Activated B cell treated with CpG ODN at 0.5 μM for 24 hours (primary cell): ENCODE measurements around the gene YAF2. TPM values are rescaled to one million over a fixed set of nuclear protein-coding genes. Genes with fewer than 3 reads are reported as not detected.

Experiments
- ATAC-seq: fragments of 200-7000 bp; cut with Tn5 transposase; one replicate; pipeline ENCODE4 v1.10.0; 2021; ENCODE audit warnings: low read depth, mild to moderate bottlenecking, moderate library complexity
- CTCF ChIA-PET: fragments of 350-600 bp; sonication (Branson Sonifier 250); formaldehyde crosslinking; loops from one replicate; lab custom pipeline; 2021; ENCODE audit warnings: antibody characterized with exemption; lab: Charles Lee
- POLR2A ChIA-PET: fragments of 350-600 bp; sonication (Branson Sonifier 250); formaldehyde crosslinking; loops from one replicate; lab custom pipeline; 2021; ENCODE audit warnings: antibody characterized with exemption; lab: Charles Lee
- DNase-seq: peaks from one replicate; pipeline ENCODE4 v3.0.0; 2022
- H3K27ac Mint-ChIP-seq: one replicate; pipeline ENCODE4 v1.8.0; 2020; ENCODE audit warnings: mixed read lengths
- H3K27me3 Mint-ChIP-seq: one replicate; pipeline ENCODE4 v1.8.0; 2021; ENCODE audit warnings: mixed read lengths
- H3K36me3 Mint-ChIP-seq: one replicate; pipeline ENCODE4 v1.8.0; 2021; ENCODE audit warnings: low read depth, mixed read lengths
- H3K4me1 Mint-ChIP-seq: one replicate; pipeline ENCODE4 v1.8.0; 2021; ENCODE audit warnings: mixed read lengths
- H3K4me3 Mint-ChIP-seq: one replicate; pipeline ENCODE4 v1.8.0; 2020; ENCODE audit warnings: mild to moderate bottlenecking, mixed read lengths
- H3K9me3 Mint-ChIP-seq: one replicate; pipeline ENCODE4 v1.8.0; 2020; ENCODE audit warnings: mixed read lengths
- intact Hi-C: fragments of 100-400 bp; cut with micrococcal nuclease; formaldehyde crosslinking; loops from one replicate; pipeline ENCODE4 v1.15.1; 2024
- total RNA-seq: library from RNA; stranded (reverse); gene quantifications from 2 replicates; pipeline ENCODE4 v1.2.3, GENCODE V29; 2022
- TF ChIP-seq, protein P1 (sequence below): fragments of 200-600 bp; IDR thresholded peaks from one replicate; pipeline ENCODE4 v1.8.0; 2022; ENCODE audit warnings: antibody characterized with exemption, mild to moderate bottlenecking

YAF2 gene
- total RNA-seq, 1 donor from 2014 or later, result 38.5 TPM

DNA sequence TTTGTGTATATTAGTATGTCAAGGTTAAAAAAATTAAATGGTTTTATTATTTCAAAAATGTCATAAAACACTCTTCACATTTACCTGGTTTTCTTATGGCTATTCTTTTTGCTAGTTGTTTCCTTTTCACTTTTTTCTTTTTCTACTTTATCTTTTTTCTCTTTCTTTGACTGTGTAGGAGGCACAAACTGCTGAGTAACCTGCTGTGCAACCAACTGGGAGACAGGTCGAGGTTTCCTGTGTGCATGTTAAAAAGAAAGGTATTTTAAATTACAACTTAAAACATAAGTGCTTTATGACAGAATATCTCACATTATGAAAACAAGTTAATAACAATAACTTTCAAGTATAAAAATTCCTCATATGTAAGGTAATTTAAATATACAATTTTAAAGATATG, 76.5 kb downstream of the YAF2 start:
- H3K4me3 Mint-ChIP-seq, result no peak overlapping the region
- intact Hi-C loops, result no loop called here
- H3K36me3 Mint-ChIP-seq, result peaks cover 24% of the 10 kb centered on the region
- ChIA-PET CTCF (no interaction called here), POLR2A (no interaction called here)
- H3K27ac Mint-ChIP-seq, result no peak overlapping the region
- TF ChIP-seq, protein P1, sequence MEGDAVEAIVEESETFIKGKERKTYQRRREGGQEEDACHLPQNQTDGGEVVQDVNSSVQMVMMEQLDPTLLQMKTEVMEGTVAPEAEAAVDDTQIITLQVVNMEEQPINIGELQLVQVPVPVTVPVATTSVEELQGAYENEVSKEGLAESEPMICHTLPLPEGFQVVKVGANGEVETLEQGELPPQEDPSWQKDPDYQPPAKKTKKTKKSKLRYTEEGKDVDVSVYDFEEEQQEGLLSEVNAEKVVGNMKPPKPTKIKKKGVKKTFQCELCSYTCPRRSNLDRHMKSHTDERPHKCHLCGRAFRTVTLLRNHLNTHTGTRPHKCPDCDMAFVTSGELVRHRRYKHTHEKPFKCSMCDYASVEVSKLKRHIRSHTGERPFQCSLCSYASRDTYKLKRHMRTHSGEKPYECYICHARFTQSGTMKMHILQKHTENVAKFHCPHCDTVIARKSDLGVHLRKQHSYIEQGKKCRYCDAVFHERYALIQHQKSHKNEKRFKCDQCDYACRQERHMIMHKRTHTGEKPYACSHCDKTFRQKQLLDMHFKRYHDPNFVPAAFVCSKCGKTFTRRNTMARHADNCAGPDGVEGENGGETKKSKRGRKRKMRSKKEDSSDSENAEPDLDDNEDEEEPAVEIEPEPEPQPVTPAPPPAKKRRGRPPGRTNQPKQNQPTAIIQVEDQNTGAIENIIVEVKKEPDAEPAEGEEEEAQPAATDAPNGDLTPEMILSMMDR, result no peak
- no peak for ATAC-seq
- H3K4me1 Mint-ChIP-seq, result peaks cover 25% of the 10 kb centered on the region
- DNase-seq, result no peak
- H3K27me3 Mint-ChIP-seq, result no peaks in the 10 kb centered on the region
- no peaks in the 10 kb centered on the region for H3K9me3 Mint-ChIP-seq

DNA sequence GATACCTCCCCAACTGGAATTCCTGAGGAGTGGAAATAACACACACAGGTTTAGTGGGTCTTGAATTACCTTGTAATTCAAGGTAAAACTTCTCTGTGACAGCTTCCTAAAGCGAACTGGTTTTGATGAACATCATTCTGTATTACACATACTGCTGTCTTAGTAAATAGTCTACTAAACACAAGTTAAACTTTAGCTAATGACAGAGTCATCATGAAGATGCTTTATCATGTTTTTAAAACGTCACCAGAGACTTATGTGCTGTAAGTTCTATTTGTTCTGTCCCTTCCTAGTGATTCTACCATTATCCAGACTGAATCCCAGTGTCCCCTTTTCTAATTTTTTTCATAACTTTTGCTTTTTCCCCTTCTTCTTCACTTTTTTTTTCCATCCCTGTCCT, 81.8 kb downstream of the YAF2 start:
- DNase-seq (no peak), ATAC-seq (no peak)
- Mint-ChIP-seq H3K4me3 (no peak overlapping the region), H3K36me3 (peaks cover 9% of the 10 kb centered on the region), H3K27ac (no peak overlapping the region), H3K4me1 (no peaks in the 10 kb centered on the region), H3K27me3 (no peaks in the 10 kb centered on the region), H3K9me3 (peaks cover 4% of the 10 kb centered on the region)
- intact Hi-C loops, result no loop called here
- CTCF ChIA-PET, result interaction anchor here (0.5 kb wide), 1 partner anchor 14 kb away, joined by 3 read pairs; no protein-coding TSS in a partner anchor
- POLR2A ChIA-PET, result interaction anchor here (0.7 kb wide), 1 partner anchor 11 kb away, joined by 4 read pairs; no protein-coding TSS in a partner anchor
- TF ChIP-seq, protein P1, result no peak

DNA sequence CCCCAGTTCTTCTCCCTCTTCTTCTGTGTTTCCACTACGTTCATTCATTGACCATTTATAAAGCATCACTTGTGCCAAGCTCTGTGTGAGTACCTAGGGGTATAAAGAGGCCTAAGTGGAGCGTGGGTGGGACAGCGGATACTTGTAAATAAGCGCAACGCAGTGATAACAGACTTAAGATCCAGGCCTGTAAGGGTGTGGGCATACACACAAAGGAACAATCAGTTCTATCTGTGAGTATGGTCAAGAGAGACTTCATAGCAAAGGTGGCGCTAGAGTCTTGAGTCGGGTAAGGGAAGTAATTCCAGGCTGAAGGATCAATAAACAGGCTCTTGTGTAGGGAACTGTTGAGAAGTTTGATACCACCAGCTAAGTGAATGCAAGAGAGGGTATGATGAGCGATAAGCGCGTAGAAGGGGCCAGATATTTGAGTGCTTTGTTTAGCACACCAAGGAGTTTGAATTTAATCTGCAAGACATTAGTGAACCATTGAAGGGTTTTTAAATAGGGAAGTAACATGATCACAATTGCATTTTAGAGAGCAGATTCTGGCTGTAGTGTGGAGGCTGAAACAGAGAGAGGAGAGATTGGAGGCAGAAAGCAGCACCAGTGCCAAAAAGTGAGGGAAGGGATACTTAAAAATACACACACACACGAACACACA, 92.4 kb downstream of the YAF2 start:
- Mint-ChIP-seq H3K4me3 (peak overlapping the region; percentile 85), H3K9me3 (no peaks in the 10 kb centered on the region), H3K4me1 (peaks cover 36% of the 10 kb centered on the region), H3K27me3 (no peaks in the 10 kb centered on the region), H3K27ac (peak overlapping the region; percentile 74), H3K36me3 (peaks cover 2% of the 10 kb centered on the region)
- TF ChIP-seq, protein P1, result no peak
- intact Hi-C loops, result loop anchor here (2.0 to 5.0 kb wide), 5 partner anchors 19 to 1613 kb away; partner anchors contain the start of genes IRAK4 and PUS7L
- POLR2A ChIA-PET, result interaction anchor here (0.6 to 1.2 kb wide), 3 partner anchors 11 to 181 kb away, joined by 3 to 5 read pairs (median 4); partner anchors contain the start of genes PPHLN1, YAF2 and ZCRB1
- CTCF ChIA-PET, result interaction anchor here (0.7 kb wide), 1 partner anchor 9 kb away, joined by 3 read pairs; no protein-coding TSS in a partner anchor
- ATAC-seq (no peak), DNase-seq (no peak)

DNA sequence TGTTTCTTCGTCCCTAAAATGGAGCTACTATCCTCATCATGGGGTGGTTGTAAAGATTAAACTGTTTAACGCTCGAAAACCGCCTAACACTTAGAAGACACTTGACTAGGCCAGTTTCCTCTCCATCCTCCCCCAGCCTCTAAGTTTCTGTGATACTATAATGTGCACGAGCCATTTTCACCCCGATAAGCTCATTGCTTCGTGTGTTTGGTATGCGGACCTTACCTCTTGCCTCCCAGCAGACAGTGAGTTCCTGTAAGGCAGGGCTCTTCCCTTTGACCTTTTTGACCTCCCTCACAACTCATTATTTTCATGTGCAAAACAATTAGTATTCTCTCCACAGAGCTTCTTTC, 92.9 kb downstream of the YAF2 start:
- peaks cover 40% of the 10 kb centered on the region for H3K4me1 Mint-ChIP-seq
- H3K27me3 Mint-ChIP-seq, result no peaks in the 10 kb centered on the region
- peak overlapping the region; percentile 85 for H3K4me3 Mint-ChIP-seq
- ATAC-seq, result peak; percentile 1
- ChIA-PET CTCF (interaction anchor here (0.7 kb wide), 1 partner anchor 10 kb away, joined by 3 read pairs; no protein-coding TSS in a partner anchor), POLR2A (interaction anchor here (0.6 to 1.2 kb wide), 3 partner anchors 11 to 181 kb away, joined by 3 to 5 read pairs (median 4); partner anchors contain the start of genes PPHLN1, YAF2 and ZCRB1)
- no peaks in the 10 kb centered on the region for H3K9me3 Mint-ChIP-seq
- H3K27ac Mint-ChIP-seq, result peak overlapping the region; percentile 74
- TF ChIP-seq, protein P1, result no peak
- intact Hi-C loops, result loop anchor here (2.0 to 5.0 kb wide), 5 partner anchors 18 to 1614 kb away; partner anchors contain the start of genes IRAK4 and PUS7L
- no peak for DNase-seq
- peaks cover 2% of the 10 kb centered on the region for H3K36me3 Mint-ChIP-seq
